Kidney epithelial cell (primary cell): Measurements from ENCODE around the gene OGFOD3. TPM values are rescaled to one million over a fixed set of nuclear protein-coding genes. Genes with fewer than 3 reads are reported as not detected.
"Not testable (repeated sequence)": the region's sequence is repeated elsewhere in the genome, so short reads cannot be mapped to it uniquely, and the experiment has no call there.

Source experiments
- DNase-seq: peaks from one replicate; pipeline ENCODE4 v3.0.0-alpha.2; 2010; ENCODE audit warnings: low read depth
- H3K27me3 ChIP-seq: 2 replicates; pipeline ENCODE4 v1.6.0; 2011; ENCODE audit warnings: low read length; ENCODE audit not compliant: control insufficient read depth, insufficient read depth
- H3K36me3 ChIP-seq: 2 replicates; pipeline ENCODE4 v1.5.1; 2011; ENCODE audit warnings: low read length; ENCODE audit not compliant: control insufficient read depth, insufficient read depth
- H3K4me3 ChIP-seq: 2 replicates; pipeline ENCODE4 v1.5.1; 2011; ENCODE audit warnings: low read depth, mild to moderate bottlenecking, control low read depth, low read length
- total RNA-seq: library from RNA; depleted of rRNA; stranded (reverse); fragments of >200 nt; gene quantifications from 2 replicates; pipeline ENCODE4 v1.2.3, GENCODE V29; 2015
- TF ChIP-seq, protein P1 (sequence below): IDR thresholded peaks from 2 replicates; pipeline ENCODE4 v1.5.1; 2011; ENCODE audit warnings: mild to moderate bottlenecking, moderate library complexity, low read length, control low read depth, inconsistent platforms; ENCODE audit not compliant: insufficient read depth, poor library complexity, severe bottlenecking

OGFOD3 gene
- total RNA-seq, 1 donor from 2014 or later = 29.8 TPM

GRCh38 chr17:82461827-82462524, 43.6 kb upstream of the OGFOD3 start:
- H3K36me3 ChIP-seq = peaks cover 4% of the 10 kb centered on the region
- TF ChIP-seq, protein P1, sequence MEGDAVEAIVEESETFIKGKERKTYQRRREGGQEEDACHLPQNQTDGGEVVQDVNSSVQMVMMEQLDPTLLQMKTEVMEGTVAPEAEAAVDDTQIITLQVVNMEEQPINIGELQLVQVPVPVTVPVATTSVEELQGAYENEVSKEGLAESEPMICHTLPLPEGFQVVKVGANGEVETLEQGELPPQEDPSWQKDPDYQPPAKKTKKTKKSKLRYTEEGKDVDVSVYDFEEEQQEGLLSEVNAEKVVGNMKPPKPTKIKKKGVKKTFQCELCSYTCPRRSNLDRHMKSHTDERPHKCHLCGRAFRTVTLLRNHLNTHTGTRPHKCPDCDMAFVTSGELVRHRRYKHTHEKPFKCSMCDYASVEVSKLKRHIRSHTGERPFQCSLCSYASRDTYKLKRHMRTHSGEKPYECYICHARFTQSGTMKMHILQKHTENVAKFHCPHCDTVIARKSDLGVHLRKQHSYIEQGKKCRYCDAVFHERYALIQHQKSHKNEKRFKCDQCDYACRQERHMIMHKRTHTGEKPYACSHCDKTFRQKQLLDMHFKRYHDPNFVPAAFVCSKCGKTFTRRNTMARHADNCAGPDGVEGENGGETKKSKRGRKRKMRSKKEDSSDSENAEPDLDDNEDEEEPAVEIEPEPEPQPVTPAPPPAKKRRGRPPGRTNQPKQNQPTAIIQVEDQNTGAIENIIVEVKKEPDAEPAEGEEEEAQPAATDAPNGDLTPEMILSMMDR = no peak
- no peak for DNase-seq
- H3K27me3 ChIP-seq = no peaks in the 10 kb centered on the region
- H3K4me3 ChIP-seq = no peak overlapping the region

GRCh38 chr17:82459936-82460335, 41.5 kb upstream of the OGFOD3 start:
- not testable (repeated sequence) for H3K36me3 ChIP-seq, DNase-seq, H3K27me3 ChIP-seq, H3K4me3 ChIP-seq

DNA sequence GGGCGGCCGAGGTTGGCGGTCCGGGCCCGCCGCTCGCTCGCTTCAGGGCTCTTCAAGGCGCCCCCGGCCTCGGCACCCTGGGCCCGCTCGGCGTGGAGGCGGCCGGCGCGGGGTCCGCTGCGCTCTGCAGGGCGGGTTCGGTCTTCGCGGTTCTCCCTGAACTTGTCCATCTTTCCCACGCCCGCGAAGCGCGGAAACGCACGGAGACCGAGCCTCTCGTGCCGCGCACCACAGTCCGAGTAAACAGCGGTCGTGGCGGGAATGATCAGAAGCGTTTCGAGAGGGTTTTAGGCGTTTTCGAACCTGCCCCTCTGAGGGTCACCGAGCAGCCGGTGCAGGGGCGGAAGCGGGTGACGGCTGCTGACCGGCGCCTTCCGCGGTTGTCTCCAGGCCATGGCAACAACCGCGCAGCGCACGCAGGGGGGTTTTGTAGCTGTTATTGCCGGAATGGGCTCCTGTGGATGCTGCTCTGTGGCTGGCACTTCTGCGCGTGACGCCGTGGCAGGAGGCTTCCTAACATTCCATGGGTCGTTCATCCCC, 40.6 kb upstream of the OGFOD3 start:
- TF ChIP-seq, protein P1 = no peak
- peak overlapping the region; percentile 91 for H3K4me3 ChIP-seq
- DNase-seq = no peak
- H3K27me3 ChIP-seq = no peaks in the 10 kb centered on the region
- H3K36me3 ChIP-seq = peaks cover 2% of the 10 kb centered on the region

DNA sequence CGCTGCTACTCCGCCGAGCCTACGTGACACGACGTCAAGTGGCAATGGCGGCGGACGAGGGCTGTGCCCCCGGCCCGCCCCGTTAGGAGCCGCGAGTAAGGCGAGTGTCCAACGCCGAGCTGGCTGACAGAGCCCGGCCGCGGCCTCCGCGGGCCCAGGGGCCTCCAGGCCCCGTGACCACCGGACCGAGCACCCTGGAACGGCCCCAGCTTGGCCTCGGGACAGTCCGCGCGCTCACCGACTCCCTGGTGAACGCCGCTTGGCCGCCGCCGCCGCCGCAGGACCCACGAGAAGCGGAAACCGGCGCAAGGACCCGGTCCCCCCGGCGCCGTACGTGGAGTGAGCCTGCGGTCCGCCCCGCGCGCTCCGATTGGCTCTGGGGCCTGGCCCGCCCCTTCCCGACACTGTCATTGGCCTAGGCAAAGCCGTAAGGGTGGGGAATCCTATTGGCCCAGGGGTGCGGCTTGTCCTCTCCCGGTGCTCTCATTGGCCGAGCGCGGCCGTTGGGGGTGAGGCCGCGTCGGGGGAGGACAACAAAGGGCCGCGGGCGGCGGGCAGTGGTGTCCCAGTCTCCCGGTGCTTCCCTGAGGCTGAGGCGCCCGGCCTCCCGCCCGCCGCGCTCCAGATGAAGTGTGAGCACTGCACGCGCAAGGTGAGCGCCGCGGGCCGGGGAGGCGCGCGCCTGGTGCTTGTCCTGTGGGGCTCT, 39.9 kb upstream of the OGFOD3 start, which contains the start of gene NARF:
Gene NARF (plus strand): TSS at position 563 of the 706 bp plus-strand sequence. CDS start 63 bp downstream, at position 626.
- TF ChIP-seq, protein P1 = no peak
- Histone ChIP-seq H3K36me3 (no peaks in the 10 kb centered on the region), H3K4me3 (peak within 1 kb of the TSS; percentile 91), H3K27me3 (no peaks in the 10 kb centered on the region)
- DNase-seq = peak; percentile 87

DNA sequence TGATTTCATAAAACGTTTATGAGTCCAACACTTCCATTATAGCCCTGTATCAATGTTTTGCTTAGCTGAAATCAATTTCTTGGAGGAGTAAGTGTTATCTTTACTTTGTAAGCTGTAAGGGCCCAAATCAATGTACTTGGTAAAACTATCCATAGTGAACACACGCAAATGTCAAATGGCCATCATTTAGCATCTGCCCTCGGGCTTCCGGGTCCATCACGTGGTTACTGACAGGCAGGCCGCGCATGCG, 39.5 kb upstream of the OGFOD3 start:
- Histone ChIP-seq H3K27me3 (no peaks in the 10 kb centered on the region), H3K36me3 (no peaks in the 10 kb centered on the region), H3K4me3 (peak overlapping the region; percentile 56)
- TF ChIP-seq, protein P1 = no peak
- DNase-seq = peak; percentile 67

DNA sequence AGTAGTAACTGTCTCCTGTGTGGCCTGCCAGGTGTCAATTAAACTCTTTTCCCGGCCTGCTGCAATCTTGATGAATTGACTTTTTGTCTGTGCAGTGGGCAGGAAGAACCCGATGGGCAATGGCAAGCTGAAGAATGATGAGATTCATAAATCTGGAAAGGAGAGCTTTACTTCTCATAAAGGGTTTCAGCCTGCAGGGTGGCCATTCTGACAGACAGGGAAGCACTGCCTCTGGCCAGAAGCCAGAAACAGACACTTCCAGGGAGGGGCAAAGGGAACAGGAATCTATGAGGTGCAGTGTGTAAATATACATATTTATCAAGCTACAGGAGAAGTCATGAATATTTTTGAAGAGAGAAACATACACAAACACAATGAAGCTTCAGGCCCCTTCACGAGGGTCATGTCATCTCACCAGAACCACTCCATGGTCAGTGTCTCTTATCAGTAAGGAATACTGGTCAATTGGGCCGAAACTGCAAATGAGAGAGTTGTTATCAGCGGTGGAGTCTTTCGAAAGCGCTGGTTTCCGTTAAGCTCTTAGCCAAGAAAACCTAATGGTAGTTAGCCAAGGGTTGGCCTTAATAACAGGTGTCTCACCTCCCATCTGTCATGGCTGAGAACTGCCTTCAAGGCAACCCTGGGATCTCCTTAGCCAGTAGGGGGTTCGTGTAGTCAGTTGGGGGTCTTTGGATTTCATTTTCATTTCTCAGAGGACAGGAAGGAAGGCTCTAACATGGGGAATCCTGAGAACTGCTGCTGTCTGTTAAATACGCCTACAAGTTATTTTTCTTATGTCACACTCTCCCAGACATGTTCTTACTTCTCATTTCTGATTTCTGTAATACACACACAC, 38.9 kb upstream of the OGFOD3 start:
- no peaks in the 10 kb centered on the region for H3K36me3 ChIP-seq
- TF ChIP-seq, protein P1 = no peak
- H3K4me3 ChIP-seq = peak overlapping the region; percentile 56
- H3K27me3 ChIP-seq = no peaks in the 10 kb centered on the region
- no peak for DNase-seq

DNA sequence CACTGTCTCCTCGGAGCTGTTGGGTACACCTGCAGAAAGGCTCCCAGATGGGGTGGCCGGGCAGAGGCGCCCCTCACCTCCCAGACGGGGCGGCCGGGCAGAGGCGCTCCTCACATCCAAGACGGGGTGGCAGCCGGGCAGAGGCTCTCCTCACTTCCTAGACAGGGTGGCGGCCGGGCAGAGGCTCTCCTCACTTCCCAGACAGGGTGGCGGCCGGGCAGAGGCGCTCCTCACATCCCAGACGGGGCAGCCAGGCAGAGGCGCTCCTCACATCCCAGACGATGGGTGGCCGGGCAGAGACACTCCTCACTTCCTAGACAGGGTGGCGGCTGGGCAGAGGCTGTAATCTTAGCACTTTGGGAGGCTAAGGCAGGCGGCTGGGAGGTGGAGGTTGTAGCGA, 35.3 kb upstream of the OGFOD3 start:
- H3K36me3 ChIP-seq, H3K27me3 ChIP-seq, DNase-seq, H3K4me3 ChIP-seq: not testable (repeated sequence)

DNA sequence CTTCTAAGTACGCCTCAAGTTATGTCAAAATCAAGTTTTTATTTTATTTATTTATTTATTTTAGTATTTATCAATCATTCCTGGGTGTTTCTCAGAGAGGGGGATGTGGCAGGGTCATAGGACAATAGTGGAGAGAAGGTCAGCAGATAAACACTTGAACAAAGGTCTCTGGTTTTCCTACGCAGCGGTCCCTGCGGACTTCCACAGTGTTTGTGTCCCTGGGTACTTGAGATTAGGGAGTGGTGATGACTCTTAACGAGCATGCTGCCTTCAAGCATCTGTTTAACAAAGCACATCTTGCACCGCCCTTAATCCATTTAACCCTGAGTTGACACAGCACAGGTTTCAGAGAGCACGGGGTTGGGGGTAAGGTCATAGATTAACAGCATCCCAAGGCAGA, 34.8 kb upstream of the OGFOD3 start:
- H3K27me3 ChIP-seq, H3K36me3 ChIP-seq, DNase-seq, H3K4me3 ChIP-seq: not testable (repeated sequence)
